ENCODE data around the gene IFITM2. TPM values are rescaled to one million over a fixed set of nuclear protein-coding genes. Genes with fewer than 3 reads are reported as not detected.

The IFITM2 gene
- total and polyA plus RNA-seq, 2 experiments from 2014 or later = 91.2 to 857 TPM

DNA sequence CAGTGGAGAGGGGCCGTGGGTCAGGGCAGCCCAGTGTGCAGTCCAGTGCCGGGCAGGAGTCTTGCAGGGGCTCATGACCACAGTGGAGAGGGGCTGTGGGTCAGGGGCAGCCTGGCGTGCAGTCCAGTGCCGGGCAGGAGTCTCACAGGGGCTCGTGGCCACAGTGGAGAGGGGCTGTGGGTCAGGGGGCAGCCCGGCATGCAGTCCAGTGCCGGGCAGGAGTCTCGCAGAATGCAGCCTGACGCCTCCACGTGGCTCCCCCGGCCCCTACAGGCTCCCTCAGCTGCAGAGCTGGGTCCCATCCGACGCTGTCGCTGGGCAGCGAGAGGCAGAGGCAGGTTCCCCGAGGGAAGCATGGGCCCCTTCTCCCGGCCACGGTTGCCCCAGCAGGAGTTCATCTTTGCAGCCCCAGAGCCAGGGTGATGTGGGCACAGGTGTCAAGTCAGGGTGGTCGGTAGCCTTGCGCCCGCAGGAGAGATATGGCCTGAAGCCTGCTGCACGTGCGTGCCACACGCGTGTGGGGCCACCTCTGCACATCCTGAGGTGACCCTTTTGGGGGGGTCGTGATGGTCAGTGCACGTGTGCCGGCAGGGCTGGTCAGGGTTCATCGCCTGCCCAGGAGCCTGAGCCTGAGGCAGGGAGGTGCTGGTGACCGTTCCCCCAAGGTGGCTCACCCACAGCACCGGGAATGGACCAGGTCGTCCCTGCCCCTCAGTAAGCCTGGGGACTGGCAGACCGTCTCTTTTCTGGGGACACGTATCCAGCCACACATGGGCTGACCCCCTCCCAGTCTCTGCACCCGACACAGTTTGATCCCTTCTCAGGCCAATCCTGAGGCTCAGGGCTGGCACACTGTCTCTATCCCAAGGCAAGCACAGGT lies 11.2 kb upstream of the IFITM2 start:
- no peaks in the 10 kb centered on the region for H3K27me3 ChIP-seq (ENCODE audit: insufficient read depth)
- Mint-ChIP-seq H3K36me3 (ENCODE audit: low read depth) (peaks cover 6% of the 10 kb centered on the region; the same call in 1 of the 3 replicates), H3K27ac (no peak overlapping the region), H3K4me1 (peaks cover 23% of the 10 kb centered on the region), H3K27me3 (ENCODE audit: insufficient read depth, low read depth, poor library complexity) (peaks cover 5% of the 10 kb centered on the region), H3K9me3 (no peaks in the 10 kb centered on the region), H3K4me3 (no peak overlapping the region)
- no peak for ATAC-seq
- no peaks in the 10 kb centered on the region for H3K36me3 ChIP-seq (ENCODE audit: insufficient read depth)
- no peaks in the 10 kb centered on the region for H4K20me1 ChIP-seq (replicated peaks; ENCODE audit: insufficient read depth)
- H3K4me3 ChIP-seq = no peak overlapping the region
- no peaks in the 10 kb centered on the region for H3K9me2 ChIP-seq (ENCODE audit: insufficient read depth)
- H3K79me2 ChIP-seq (replicated peaks; ENCODE audit: insufficient read depth) = no peaks in the 10 kb centered on the region
- H3F3A ChIP-seq (replicated peaks; ENCODE audit: low read depth) = 0 out of 2 replicates have a peak, but pooled peaks cover 8% of the 10 kb centered on the region
- no peak for TF ChIP-seq ZNF462 (CRISPR knock-in tag; IDR thresholded peaks at IDR 0.05)
- TF ChIP-seq STAT1 (IDR thresholded peaks at IDR 0.05; ENCODE audit: unreplicated experiment) = no peak
- TF ChIP-seq, protein P1, sequence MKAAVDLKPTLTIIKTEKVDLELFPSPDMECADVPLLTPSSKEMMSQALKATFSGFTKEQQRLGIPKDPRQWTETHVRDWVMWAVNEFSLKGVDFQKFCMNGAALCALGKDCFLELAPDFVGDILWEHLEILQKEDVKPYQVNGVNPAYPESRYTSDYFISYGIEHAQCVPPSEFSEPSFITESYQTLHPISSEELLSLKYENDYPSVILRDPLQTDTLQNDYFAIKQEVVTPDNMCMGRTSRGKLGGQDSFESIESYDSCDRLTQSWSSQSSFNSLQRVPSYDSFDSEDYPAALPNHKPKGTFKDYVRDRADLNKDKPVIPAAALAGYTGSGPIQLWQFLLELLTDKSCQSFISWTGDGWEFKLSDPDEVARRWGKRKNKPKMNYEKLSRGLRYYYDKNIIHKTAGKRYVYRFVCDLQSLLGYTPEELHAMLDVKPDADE (IDR thresholded peaks at IDR 0.05) = no peak
- no peak for TF ChIP-seq REST (IDR thresholded peaks at IDR 0.05; ENCODE audit: unreplicated experiment)
- no peak for TF ChIP-seq ZNF331 (CRISPR knock-in tag; IDR thresholded peaks at IDR 0.05; ENCODE audit: low read depth)
- TF ChIP-seq CREB1 (CRISPR knock-in tag; IDR thresholded peaks at IDR 0.05; ENCODE audit: low read depth) = no peak
- TF ChIP-seq CTCF (conservative IDR thresholded peaks at IDR 0.05; ENCODE audit: low read depth in 2 of 2) = no peak
- no peak for TF ChIP-seq NANOG (IDR thresholded peaks at IDR 0.05; ENCODE audit: borderline replicate concordance)
- no peak for TF ChIP-seq JUNB (IDR thresholded peaks at IDR 0.05; ENCODE audit: unreplicated experiment)
- no peak for TF ChIP-seq POLR2AphosphoS5 (IDR thresholded peaks at IDR 0.05; ENCODE audit: low read depth)
- TF ChIP-seq EZH2phosphoT487 (IDR thresholded peaks at IDR 0.05; ENCODE audit: unreplicated experiment) = no peak
- TF ChIP-seq ZNF114 (CRISPR knock-in tag; IDR thresholded peaks at IDR 0.05) = no peak
- TF ChIP-seq EZH2 (IDR thresholded peaks at IDR 0.05; ENCODE audit: low read depth, unreplicated experiment) = no peak
- no peak overlapping the region for H2AFZ ChIP-seq
- H3K27ac ChIP-seq (ENCODE audit: low read depth) = no peak overlapping the region
- H3K4me1 ChIP-seq (ENCODE audit: insufficient read depth) = peaks cover 18% of the 10 kb centered on the region
- no peak for DNase-seq (ENCODE audit: low spot score)
- no peak overlapping the region for H3K4me2 ChIP-seq
